DMS114 treated with DMSO at 0.1 percent for 48 hours (cell line): ENCODE results near the gene MYF5.

ENCODE experiments used
- DNase-seq: peaks from one replicate; lab custom pipeline; 2025; ENCODE audit not compliant: unreplicated experiment; lab: John Stamatoyannopoulos, UW

MYF5 gene

DNA sequence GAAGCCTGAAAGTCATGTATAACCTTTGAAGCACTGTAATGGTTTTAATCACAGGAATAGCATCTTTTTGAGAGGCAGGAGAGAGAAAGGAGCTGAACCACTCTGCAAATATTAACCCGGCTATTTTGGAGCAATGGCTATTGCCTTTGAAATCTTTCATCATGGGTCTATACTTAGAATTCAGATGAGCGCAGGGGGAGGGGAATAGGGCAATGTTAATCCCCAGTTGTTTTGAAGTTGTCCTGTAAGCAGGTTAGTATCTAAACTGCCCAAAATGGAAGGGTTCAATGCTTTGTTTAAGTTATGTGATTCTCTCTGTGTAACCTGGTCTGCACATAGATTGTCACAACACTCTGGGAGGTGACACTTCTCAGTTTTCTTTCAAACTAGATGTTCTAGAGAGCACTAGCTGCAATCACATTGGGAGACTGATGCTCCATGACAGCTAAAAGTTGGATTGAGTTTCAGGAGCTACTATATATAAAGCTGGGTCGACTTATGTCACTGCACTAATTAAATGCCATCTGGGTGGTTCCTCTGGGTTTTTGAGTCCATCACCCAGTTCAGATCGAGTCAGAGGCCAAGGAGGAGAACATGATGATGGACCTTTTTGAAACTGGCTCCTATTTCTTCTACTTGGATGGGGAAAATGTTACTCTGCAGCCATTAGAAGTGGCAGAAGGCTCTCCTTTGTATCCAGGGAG is 9.4 kb upstream of the MYF5 start, which contains the start of gene MYF6:
Gene MYF6 (plus strand): TSS at position 509 of the 704 bp plus-strand sequence. CDS start 86 bp downstream, at position 595.
- no peak for DNase-seq

DNA sequence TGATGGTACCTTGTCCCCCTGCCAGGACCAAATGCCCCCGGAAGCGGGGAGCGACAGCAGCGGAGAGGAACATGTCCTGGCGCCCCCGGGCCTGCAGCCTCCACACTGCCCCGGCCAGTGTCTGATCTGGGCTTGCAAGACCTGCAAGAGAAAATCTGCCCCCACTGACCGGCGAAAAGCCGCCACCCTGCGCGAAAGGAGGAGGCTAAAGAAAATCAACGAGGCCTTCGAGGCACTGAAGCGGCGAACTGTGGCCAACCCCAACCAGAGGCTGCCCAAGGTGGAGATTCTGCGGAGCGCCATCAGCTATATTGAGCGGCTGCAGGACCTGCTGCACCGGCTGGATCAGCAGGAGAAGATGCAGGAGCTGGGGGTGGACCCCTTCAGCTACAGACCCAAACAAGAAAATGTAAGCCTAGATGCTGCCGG is 8.9 kb upstream of the MYF5 start:
- DNase-seq, result no peak

DNA sequence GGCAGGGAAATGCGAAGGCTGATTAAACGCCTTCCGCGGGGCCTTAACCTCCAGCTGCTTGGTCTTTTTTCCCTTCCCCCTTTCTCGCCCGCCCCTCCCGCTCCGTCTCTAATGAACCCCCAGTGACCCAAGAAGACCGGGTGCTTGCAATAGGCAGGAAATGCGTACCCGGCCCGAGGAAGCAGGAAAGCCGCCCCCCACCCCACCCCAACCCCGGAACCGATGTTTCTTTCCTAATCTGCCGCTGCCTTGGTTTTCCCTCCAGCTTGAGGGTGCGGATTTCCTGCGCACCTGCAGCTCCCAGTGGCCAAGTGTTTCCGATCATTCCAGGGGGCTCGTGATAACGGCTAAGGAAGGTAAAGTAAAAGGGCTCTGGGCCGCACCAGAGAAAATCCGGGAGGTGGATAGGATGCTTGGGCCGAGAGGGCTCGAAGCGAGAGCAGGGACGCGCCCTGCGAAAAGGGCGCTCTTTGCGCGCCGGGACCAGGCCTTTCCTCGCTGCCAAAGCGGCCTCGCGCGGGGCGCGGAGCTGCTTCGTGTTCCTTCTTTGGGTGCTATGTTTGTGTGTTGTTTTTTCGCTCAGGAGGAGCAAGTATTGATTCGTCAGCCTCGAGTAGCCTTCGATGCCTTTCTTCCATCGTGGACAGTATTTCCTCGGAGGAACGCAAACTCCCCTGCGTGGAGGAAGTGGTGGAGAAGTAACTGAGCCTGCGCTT is 8.3 kb upstream of the MYF5 start:
- no peak for DNase-seq

DNA sequence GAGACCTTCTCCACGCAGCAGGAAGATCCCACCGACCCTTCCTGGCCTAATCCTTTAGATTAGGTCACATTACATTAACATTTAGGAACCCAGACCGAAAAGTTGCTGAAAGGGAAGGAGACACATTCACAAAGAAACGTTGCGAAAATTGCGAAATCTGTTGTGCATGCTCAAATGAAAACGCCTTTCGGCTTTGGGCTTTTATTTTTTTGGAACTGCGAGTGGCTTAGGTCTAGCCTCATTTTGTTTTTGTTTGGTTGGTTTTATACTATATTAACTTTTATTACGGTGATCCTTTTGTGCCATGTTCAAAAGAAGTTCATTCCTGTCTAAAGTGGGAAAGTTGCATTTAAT is 7.8 kb upstream of the MYF5 start:
- no peak for DNase-seq

DNA sequence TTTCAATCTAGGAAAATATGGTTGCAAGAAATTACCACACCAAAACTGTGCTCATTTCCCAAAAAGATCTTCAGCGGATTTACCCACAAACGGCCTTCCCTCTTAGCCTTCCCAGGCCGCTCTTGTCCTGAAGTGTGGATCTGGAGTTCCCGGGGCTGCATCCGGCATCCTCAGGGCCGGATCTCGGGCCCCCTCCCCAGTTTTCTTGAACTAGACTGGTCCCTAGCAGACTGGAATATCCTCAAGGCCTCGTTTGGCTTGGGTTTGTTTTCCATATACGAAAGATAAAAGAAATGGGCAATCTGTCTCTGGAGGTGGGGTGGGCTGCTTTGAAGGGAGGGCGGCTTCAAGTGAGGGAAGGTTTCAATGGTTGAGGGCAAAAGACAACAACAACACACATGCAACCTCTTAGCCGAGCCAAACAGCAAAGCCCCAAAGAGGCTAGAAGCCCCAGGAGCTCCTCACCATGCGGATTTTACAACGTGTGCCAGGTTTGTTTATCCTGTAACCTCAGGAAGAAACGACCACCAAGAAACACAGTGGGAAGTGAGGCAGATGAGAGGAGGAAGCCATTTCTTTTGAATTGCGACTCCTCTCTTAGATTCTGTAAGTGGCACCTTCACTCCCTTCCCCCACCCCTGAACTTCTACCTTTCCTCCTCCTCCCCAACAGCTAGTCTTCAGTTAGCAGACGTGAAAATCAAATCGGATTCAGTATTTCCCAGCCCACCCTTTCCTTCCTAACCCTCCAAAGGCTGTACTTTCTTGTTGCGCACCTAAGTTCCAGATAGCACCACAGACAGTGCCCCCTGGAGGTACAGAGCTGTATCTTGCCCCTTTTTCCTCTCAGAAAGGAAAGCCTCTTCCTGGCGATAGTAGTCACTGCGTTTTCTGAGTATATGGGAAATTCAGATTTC is 6.6 kb upstream of the MYF5 start:
- no peak for DNase-seq

DNA sequence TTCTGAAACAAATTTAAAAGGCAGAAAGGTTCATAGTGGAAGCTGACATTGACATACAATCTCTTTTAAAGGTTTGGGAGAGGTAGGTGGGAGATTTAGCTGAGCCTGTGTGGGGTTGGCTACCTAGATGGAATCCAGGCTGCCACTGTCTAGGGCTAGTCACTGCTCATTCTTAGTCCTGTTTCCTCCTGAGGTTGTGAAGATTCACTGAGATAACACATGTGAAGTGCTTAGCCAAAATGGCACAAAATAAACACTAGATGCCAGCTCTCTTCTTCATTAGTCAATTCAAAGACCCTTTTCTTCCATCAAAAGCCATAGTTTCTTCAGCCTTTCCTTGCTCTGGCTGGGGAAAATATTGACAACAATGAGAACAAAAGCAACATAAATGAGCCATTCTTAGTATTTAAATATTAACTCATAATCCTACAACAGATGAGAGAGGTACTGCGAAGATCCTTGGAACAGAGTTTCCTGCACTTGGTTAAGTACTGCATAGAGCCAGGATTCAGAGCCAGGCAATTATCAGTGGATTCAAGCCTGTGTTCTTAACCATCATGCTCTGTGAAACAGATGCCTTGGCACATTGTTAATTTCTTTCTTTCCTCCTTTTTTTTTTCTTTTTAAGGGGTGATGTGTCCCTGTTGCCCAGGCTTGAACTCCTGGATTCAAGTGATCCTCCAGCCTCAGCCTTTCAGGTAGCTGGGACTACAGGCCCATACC is 5.8 kb upstream of the MYF5 start:
- DNase-seq, result no peak

DNA sequence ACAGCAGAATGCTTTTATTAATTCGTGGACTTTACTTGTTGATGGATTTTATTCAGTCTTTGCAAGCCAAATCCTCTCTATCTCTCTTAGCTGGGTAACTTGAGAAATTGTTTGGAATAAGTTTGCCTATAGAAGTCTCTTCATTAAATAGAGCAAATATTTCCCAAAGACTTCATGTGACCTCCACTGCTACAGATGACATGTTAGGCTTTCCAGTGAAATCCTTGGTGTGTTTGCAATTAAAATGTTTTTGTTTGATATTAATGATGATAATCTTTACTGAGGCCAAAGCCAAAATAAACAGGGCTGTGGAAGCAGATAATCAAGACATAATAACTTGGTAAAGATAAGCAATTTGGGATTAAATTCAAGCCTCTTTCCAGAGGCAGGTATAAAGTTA is 4.8 kb upstream of the MYF5 start:
- no peak for DNase-seq

DNA sequence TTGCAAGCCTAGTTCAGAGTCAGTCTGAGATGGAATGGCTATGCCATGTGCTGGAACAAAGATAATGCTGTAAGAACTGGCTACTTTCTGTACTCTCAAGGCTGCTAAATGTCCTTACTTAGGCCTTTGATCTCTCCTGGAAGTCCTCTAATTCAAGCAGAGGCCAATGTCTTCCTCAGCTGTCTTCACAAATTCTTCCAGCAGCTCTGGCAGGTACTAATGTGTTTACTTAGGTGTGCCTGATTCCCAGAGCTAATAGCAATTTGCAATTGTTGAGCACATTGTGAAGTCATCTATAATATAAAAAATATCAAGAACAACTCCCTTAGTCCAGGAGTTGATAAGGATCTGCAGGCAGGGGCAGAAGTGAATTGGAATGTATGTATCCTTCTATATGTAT is 3.8 kb upstream of the MYF5 start:
- DNase-seq, result no peak

DNA sequence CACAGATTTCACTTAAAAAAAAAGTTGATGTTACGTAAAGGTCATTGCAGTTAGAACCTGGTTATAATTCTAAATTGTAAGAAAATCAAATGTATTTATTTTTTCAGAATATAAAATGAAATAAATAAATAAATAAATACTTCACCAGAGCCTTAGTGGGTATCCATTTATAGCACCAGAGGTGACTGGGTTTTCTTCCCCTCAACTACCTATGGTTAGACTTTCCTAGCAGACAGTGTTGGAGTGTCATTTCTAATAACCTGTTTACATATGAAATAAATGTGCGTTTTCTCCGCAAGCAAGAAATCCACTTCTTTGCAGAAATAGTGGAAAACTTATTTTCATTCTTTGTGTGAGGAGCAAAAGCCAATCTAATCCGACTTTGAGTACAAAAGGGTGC is 3.3 kb upstream of the MYF5 start:
- DNase-seq, result no peak

DNA sequence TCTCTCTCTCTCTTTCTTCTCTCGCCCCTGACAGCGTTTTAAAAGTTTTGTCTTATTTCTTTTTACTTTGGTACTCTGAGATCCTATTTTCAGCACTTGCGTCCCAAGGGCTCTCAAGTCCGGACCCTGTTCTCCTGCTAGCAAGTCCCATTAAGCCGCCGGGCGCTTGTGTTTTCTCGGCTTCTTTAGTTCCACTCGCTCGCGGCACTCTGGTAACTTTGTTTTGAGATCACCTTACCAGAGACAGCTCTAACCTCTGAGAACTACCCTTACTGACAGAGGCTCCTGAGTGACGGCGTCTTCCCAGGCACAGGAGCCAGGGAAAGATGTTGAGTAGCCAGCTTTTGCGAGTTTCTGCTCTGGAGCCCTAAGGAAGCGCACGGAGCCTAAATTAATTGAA is 2.7 kb upstream of the MYF5 start:
- no peak for DNase-seq

DNA sequence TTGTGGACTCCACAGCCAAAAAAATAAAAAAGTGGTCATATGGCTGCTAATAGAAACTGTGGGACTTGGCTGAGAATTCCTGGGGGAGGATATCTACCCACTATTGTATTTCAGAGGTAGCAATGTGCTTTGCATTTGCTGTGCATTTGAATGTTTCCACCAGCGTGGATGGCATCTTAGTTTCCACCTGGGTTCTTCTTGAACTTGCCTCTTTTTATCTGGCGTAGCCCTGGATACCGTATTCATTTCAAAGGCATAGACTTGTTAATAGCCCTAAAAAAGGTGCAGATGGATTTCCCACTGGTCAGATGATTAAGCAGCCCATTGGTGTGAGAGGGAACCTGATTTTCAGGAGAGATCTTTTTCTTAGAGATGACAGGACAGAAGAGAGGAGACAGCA is 1.9 kb upstream of the MYF5 start:
- no peak for DNase-seq

DNA sequence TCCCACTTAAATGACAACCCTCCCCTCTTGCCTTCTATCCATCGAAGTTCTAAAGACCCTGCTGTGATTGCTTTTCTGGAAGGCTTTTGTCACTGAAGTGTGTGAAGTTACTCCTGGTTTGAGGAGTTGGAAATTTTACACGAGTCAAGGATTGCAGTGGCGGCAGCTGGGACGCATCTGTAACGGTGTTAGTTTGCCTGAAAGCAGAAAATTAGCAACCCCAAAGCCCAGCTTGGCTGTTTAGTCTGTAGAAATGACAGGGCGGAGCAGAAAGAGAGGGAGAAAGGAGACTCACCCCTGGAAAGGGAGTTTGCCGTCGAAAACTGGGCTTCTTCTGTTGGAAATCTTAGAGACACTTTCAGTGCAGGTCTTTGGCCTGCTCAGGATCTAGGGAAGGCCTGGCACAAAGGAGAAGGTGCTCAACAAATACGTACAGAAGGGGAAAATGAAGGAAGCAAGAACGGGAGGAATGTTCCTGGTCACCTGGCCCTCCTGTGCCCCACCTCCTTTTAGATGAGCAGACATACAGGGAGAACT is 931 bp upstream of the MYF5 start:
- DNase-seq, result no peak

DNA sequence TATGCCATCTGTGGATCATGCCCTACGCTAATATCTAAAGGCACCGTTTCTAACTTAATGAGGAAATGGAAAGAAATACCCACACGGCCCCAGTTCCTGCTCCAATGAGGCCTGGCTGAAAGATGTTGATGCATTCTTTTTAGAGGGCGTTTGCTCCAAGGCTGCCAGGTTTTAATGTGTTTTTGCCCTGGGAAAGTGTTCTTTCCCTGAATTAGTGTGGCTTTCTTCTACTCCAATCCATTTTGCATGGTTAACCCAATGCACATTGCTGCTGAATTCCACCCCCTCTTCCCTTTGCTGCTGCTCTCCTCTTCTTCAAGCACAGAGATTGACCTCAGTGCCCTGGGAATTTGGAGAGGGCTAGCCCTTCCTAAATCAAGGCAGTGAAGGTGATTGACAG is 1.1 kb downstream of the MYF5 start:
- no peak for DNase-seq

DNA sequence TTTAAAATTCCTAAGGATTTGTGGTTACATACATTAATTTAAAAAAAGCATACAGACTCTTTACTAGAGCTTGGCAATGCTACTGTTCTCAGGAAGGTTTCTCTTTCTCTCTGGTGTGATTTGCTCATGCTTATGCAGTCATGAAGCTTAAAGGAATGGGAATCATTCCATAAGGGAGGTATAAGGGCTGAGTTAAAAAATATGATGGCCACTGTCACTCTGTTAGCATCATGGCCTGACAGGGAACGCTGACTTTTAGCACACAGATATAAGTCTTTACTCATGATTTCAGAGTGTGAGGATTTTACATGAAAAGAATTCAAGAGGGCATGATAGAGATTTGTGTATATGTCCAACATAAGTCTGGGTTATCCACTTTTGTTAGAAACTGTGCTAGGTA is 3.8 kb downstream of the MYF5 start:
- DNase-seq, result no peak

DNA sequence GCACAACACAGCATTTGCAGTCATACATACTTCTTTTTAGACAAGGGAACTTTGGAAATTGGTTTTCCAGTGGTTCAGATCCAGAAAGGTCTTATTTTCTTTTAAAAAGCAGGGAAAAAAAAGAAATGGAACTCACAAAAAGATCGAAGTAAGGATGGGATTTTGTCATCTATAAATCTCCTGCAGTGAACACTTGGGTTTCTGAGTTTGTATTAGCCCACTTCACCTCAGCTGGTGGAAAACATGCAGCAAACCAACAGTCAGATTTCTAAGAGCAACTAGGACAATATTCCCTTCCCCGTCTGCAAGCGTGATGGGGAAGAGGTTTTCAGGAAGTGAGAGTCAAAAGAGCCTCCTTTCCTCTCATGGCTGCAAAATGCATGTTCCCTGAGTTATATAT is 4.6 kb downstream of the MYF5 start:
- DNase-seq, result no peak

DNA sequence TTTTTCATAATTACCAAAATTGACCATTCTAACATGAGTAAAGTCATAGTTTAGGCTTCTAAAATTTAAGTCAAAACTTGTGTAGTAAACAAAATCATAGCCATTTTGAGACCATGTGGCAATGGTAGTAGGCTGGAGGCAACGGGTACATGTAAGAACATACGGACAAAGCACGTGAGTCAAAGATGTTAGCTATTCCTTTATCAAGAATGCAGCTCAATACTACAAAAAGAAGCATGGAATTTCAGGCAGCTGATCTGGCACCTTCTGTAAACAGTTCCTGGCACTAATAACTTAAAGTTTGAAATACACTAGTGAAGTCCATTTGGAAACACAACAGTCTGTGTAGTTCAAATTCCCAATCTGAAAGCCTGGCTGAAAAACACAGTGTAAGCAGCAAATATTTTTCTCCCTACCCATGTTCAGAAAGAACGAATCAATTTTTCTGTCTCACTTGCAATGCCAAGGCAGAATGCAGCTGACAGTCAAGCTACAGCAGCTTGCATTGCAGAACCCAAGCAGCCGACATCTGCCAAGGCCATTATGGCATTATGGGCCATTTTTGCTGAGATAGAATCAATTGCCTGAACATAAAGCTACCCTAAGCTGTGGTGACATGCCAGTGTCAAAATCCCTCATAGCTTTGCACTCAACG is 29.3 kb downstream of the MYF5 start:
- DNase-seq, result no peak

DNA sequence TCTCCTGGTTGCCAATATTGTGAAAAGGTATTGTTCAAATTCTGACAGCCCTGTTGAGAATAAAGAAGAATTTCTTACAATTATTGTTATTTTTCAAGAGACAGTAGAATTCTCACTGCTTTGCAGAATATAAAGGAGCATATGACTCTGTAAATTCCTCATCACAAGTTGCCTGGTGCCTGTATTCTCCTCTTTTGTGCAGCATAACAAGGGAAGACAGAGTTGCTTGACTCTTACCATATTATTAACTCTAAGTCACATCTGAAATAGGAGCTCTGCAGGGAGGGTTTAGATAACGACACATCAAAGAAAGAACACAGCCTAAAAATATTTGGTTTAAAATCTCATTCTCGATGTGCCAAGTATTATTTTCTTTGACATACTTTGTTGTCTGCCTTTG is 31.1 kb downstream of the MYF5 start:
- no peak for DNase-seq

DNA sequence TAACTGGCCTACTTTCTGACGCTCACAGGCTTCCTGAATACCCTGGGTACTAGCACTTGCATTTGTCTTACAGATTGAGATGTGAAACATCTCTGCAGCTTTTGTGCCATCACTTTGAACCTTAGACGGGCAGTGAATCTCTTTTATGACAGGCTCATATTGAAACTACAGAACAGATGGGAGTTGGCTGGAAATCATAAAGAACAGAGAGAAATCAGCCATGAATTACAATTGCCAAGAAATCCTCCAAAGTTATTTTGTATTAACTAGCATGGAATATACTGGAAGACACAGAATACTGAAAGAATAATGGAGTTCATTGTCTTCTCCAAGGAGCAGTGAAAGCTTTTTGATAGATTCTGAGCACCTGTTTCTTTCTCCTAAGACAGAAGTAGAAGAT is 32.7 kb downstream of the MYF5 start:
- no peak for DNase-seq

DNA sequence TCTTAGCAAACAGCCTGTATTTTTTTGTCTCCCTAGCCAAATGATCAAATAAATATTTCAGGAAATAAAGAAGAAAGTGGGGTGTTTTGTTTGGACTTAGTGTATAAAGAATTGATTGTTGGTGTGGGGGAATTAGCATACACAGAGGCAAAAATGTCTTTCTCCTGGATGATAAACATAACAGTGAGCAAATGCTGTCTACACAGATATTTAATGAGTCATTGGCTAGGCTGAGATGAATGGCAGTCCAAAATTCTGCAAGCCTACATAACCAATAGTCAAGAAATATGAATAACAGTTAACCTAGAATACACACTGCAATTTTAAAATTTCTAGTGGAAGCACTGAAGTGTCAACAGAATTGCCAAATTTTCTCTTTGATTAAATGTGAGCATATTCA is 35.8 kb downstream of the MYF5 start:
- no peak for DNase-seq

DNA sequence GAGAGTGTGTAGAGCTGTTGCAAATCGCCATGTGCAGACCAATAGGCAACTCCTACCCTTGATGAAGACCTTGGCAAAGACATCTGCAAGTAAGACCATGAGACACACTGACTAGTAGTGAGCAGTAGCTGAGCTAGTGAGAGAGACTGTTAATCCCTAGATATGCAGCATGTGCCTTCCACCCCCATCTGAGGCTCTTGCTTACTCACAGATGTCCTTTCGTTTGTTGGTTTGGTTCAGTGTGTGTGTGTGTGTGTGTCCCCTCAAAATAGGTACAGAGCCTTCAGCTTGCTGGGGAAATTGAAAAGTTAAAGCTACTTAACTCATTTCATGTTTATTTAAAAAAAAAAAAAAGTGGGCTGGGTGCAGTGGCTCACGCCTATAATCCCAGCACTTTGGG is 37.6 kb downstream of the MYF5 start:
- DNase-seq, result no peak
